Measurements from ENCODE around the gene TMEM121. TPM values are rescaled to one million over a fixed set of nuclear protein-coding genes. Genes with fewer than 3 reads are reported as not detected.
A peak's percentile ranks its signal among the peaks of the same experiment; 100 is the strongest.

Gene TMEM121
- total RNA-seq, 1 donor from 2014 or later: 9.3 TPM

DNA sequence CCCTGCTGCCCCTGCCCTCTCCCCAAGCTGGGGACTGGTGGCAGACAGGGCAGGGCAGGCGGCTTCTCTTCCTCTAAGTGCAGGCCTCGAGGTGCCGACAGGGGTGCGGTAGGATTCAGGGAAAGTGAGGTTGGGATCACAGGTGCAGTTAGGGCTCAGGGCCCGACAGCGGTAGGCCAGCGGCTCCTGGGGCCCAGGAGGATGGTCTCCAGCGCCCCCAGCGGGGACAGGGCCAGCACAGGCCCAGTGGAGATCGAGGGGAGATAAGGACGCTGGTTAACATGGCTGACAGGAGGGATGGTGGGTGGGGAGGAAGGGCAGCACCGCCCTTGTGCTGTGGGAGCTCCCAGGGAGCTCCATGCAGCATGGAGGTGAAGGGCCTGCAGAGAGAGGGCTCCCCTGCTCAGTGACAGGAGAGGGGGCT, 40.6 kb upstream of the TMEM121 start:
- H3K27me3 ChIP-seq: no peaks in the 10 kb centered on the region
- H3K9me3 ChIP-seq: no peaks in the 10 kb centered on the region
- intact Hi-C loops (cut with DNase I): loop anchor here (5.0 kb wide), 2 partner anchors 113 to 183 kb away; partner anchors contain the start of gene BRF1
- no peaks in the 10 kb centered on the region for H3K36me3 ChIP-seq
- no peak overlapping the region for H3K4me3 ChIP-seq
- peaks cover 95% of the 10 kb centered on the region for H3K4me1 ChIP-seq
- H3K27ac ChIP-seq: peak overlapping the region; percentile 97
- TF ChIP-seq, protein P1, sequence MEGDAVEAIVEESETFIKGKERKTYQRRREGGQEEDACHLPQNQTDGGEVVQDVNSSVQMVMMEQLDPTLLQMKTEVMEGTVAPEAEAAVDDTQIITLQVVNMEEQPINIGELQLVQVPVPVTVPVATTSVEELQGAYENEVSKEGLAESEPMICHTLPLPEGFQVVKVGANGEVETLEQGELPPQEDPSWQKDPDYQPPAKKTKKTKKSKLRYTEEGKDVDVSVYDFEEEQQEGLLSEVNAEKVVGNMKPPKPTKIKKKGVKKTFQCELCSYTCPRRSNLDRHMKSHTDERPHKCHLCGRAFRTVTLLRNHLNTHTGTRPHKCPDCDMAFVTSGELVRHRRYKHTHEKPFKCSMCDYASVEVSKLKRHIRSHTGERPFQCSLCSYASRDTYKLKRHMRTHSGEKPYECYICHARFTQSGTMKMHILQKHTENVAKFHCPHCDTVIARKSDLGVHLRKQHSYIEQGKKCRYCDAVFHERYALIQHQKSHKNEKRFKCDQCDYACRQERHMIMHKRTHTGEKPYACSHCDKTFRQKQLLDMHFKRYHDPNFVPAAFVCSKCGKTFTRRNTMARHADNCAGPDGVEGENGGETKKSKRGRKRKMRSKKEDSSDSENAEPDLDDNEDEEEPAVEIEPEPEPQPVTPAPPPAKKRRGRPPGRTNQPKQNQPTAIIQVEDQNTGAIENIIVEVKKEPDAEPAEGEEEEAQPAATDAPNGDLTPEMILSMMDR (IDR thresholded peaks at IDR 0.05): no peak
- TF ChIP-seq POLR2AphosphoS5 (IDR thresholded peaks at IDR 0.05; ENCODE audit: insufficient read depth in 1 of 2, low read depth in 1 of 2): no peak
- TF ChIP-seq POLR2A (IDR thresholded peaks at IDR 0.05): no peak
- no peak for DNase-seq (ENCODE audit: extremely low spot score in 2 of 2)

DNA sequence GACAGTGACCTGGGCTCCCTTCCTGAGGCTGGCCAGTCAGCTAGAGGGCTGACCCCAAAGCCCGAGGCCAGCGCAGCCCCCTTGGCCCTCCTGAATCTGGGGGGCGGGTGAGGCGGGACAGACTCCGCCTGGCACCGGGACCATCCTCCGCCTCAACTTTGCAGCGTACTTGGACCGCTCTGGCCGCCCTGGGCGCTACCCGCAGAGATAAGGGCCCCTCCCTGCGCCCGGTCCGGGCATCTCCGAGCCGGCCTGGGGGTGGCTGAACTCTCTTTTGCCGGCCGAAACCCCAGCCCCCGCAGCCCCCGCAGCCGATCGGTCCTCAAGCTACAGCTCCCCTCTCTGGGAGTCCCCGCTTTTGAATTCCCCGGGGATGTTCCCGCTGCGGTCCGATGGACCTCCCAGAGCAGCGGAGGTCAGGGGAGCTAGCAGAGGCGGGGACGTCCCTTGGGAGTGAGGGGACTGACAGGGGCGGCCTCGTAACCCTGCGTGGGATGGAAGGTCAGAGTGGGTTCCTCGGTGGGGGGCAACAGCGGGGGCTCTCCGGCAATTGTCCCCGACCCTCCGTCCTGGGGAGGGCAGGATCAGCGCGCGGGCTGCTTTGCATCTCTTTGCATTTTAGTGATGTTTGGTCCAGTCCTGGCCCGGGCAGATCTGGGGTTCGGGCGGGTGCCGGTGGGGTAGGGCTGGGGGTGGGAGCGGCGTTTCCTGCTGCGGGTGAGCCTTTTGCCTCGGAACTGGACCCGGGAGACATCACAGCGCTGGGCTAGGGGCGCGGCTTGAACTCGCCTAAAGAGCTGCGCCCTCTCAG, 40.0 kb upstream of the TMEM121 start, which contains the start of gene CRIP1:
TSS of gene CRIP1 (plus strand) at position 724 of the 811 bp plus-strand sequence. CDS start 374 bp downstream, outside the sequence.
- peaks cover 90% of the 10 kb centered on the region for H3K4me1 ChIP-seq
- no peaks in the 10 kb centered on the region for H3K36me3 ChIP-seq
- no peaks in the 10 kb centered on the region for H3K27me3 ChIP-seq
- H3K9me3 ChIP-seq: no peaks in the 10 kb centered on the region
- intact Hi-C loops (cut with DNase I): loop anchor here (5.0 kb wide), 2 partner anchors 114 to 184 kb away; partner anchors contain the start of gene BRF1
- DNase-seq (ENCODE audit: extremely low spot score in 2 of 2): no peak
- peak within 1 kb of the TSS; percentile 48 to 57 for H3K4me3 ChIP-seq
- TF ChIP-seq POLR2A (IDR thresholded peaks at IDR 0.05): no peak
- TF ChIP-seq, protein P1 (IDR thresholded peaks at IDR 0.05): no peak
- no peak for TF ChIP-seq POLR2AphosphoS5 (IDR thresholded peaks at IDR 0.05; ENCODE audit: insufficient read depth in 1 of 2, low read depth in 1 of 2)
- H3K27ac ChIP-seq: peak within 1 kb of the TSS; percentile 97

DNA sequence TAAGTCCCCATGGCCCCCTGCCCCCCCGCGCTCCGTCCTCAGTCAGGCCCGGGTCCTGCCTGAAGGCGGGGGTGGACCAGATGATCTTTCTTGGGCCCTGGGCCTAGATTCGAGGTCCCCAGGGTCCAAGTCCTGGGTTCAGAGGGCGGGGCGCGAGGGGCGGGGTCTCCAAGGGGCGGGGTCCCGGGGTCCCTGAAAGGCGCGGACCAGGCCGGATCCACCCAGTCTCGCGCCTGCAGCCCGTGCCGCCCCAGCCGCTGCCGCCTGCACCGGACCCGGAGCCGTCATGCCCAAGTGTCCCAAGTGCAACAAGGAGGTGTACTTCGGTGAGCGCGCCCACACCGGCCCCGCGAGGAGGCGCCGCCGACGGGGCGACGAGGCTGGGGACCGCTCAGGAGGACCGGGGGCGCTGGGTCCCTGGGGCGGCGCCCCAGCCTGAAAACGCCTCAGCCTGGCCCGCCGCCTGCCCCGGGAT, 39.4 kb upstream of the TMEM121 start:
- peaks cover 90% of the 10 kb centered on the region for H3K4me1 ChIP-seq
- H3K27ac ChIP-seq: peak overlapping the region; percentile 97
- no peak for DNase-seq (ENCODE audit: extremely low spot score in 2 of 2)
- H3K9me3 ChIP-seq: no peaks in the 10 kb centered on the region
- intact Hi-C loops (cut with DNase I): loop anchor here (5.0 kb wide), 2 partner anchors 115 to 185 kb away; partner anchors contain the start of gene BRF1
- no peaks in the 10 kb centered on the region for H3K36me3 ChIP-seq
- H3K27me3 ChIP-seq: no peaks in the 10 kb centered on the region
- TF ChIP-seq POLR2A (IDR thresholded peaks at IDR 0.05) (peak in 1 of 2 donors; percentile 37), POLR2AphosphoS5 (IDR thresholded peaks at IDR 0.05; ENCODE audit: insufficient read depth in 1 of 2, low read depth in 1 of 2) (peak in 1 of 2 donors; percentile 67)
- TF ChIP-seq, protein P1 (IDR thresholded peaks at IDR 0.05): no peak
- peak overlapping the region; percentile 48 to 57 for H3K4me3 ChIP-seq

DNA sequence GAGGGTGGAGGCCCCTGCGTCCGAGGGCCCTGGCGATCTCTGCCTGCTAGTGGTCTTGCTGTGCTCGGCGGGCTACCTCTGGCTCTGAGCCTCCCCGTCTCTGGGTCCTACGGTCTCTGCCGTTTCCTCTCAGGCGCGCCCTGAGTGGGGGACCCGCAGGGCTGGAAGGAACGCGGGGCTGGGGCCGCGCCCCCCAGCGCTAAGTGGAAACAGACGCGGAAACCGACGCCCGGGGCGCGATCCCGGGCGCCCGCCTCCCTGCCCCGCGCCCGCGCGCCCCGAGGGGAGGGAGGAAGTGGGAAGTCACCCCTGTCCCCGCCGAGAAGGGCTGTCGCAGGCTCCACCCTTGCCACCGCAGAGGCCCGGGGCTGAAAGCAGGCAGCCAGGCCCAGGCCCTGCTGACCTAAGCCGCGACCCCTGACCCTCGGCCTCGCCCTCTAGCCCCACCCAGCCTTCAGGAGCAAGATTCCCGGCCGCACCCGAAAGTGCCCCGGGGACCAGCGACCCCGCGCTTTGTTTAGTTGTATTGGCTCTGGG, 38.9 kb upstream of the TMEM121 start:
- peak overlapping the region; percentile 97 for H3K27ac ChIP-seq
- H3K4me1 ChIP-seq: peaks cover 89% of the 10 kb centered on the region
- DNase-seq (ENCODE audit: extremely low spot score in 2 of 2): no peak
- intact Hi-C loops (cut with DNase I): loop anchor here (5.0 kb wide), 2 partner anchors 115 to 185 kb away; partner anchors contain the start of gene BRF1
- no peaks in the 10 kb centered on the region for H3K9me3 ChIP-seq
- H3K36me3 ChIP-seq: no peaks in the 10 kb centered on the region
- no peaks in the 10 kb centered on the region for H3K27me3 ChIP-seq
- peak overlapping the region; percentile 48 to 57 for H3K4me3 ChIP-seq
- TF ChIP-seq POLR2AphosphoS5 (IDR thresholded peaks at IDR 0.05; ENCODE audit: insufficient read depth in 1 of 2, low read depth in 1 of 2) (no peak), POLR2A (IDR thresholded peaks at IDR 0.05) (no peak)
- TF ChIP-seq, protein P1 (IDR thresholded peaks at IDR 0.05): no peak
